H1 (cell line): ENCODE measurements around the gene BFSP2. TPM values are rescaled to one million over a fixed set of nuclear protein-coding genes. Genes with fewer than 3 reads are reported as not detected.

Source experiments
- MAFK ChIP-seq: IDR thresholded peaks from 2 replicates; pipeline ENCODE4 v1.6.1; 2012; ENCODE audit warnings: low read depth, mild to moderate bottlenecking, improper control_type of control experiment, low read length
- polyA plus RNA-seq, 7 experiments: library from polyadenylated mRNA; depleted of rRNA in 3 of 7; stranded (reverse) in 5 of 7; unstranded in 2 of 7; fragments of >200 nt in 5 of 7; fragments of 200-250 nt in 2 of 7; gene quantifications; 1 replicate in 5 of 7; 2 replicates in 1 of 7; 4 replicates in 1 of 7; pipeline versions ENCODE4 v1.2.1 to v1.2.3, GENCODE V29; 2011 to 2013; ENCODE audit warnings: missing spikeins in 2 of 7, mixed read lengths in 2 of 7
- total RNA-seq: library from RNA; stranded (reverse); fragmentation: NEBNext Ultra II Directional; extraction: Animal tissue kit (Norgen Biotek cat#: 25700); gene quantifications from 2 replicates; pipeline ENCODE4 v1.2.1, GENCODE V29; 2021

The BFSP2 gene
- total and polyA plus RNA-seq, 2 of the 8 experiments (the other 6 are each of a cell fraction or from before 2014, with no cell fraction given), result not detected

- TF ChIP-seq MAFK, result no peak
Observed at GRCh38 chr3:133464573-133464972, 64.7 kb downstream of the BFSP2 start (continued).
